Mucosa of rectum (tissue), 2 donors: ENCODE measurements around the gene C14orf39.

ENCODE experiments used
- H3K27ac ChIP-seq, 2 donors: one replicate each; pipeline ENCODE4 v1.7.0; 2013; ENCODE audit warnings: inconsistent platforms in 2 of 2, low read depth in 2 of 2, low read length in 2 of 2
- H3K27me3 ChIP-seq, 2 donors: one replicate each; pipeline ENCODE4 v1.7.0; 2013; ENCODE audit warnings: low read length in 2 of 2; ENCODE audit not compliant: control insufficient read depth in 2 of 2, insufficient read depth in 2 of 2
- H3K36me3 ChIP-seq, 2 donors: one replicate each; pipeline ENCODE4 v1.7.0; 2013; ENCODE audit warnings: low read length in 2 of 2; ENCODE audit not compliant: control insufficient read depth in 2 of 2, insufficient read depth in 2 of 2
- H3K4me1 ChIP-seq, 2 donors: one replicate each; pipeline ENCODE4 v1.7.0; 2013; ENCODE audit warnings: low read length in 2 of 2, mild to moderate bottlenecking in 1 of 2; ENCODE audit not compliant: control insufficient read depth in 2 of 2, insufficient read depth in 2 of 2
- H3K4me3 ChIP-seq, 2 donors: one replicate each; pipeline ENCODE4 v1.7.0; 2013; ENCODE audit warnings: low read length in 2 of 2
- H3K9ac ChIP-seq, 2 donors: one replicate each; pipeline ENCODE4 v1.7.0; 2013; ENCODE audit warnings: low read length in 2 of 2, low read depth in 1 of 2, mild to moderate bottlenecking in 1 of 2
- H3K9me3 ChIP-seq, 2 donors: one replicate each; pipeline ENCODE4 v1.7.0; 2013; ENCODE audit warnings: low read length in 2 of 2; ENCODE audit not compliant: control insufficient read depth in 2 of 2
- donor health status: healthy.
- donor health status: Normal muscosa, but diverticular disease.

The C14orf39 gene, protein sequence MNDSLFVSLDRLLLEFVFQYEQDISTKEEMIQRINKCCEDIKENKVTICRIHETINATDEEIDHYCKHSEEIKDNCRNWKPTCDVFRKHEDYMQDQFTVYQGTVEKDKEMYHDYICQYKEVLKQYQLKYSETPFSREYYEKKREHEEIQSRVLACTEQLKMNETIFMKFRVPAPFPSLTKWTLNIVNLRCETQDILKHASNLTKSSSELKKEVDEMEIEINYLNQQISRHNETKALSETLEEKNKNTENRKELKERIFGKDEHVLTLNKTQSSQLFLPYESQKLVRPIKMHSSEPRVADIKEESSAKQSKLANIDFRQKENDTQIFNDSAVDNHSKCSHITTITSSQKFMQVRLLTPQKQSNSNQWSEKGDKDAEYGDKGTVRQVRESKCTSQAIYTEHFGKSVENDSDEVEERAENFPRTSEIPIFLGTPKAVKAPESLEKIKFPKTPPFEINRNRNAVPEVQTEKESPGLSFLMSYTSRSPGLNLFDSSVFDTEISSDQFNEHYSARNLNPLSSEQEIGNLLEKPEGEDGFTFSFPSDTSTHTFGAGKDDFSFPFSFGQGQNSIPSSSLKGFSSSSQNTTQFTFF

GRCh38 chr14:60485598-60486251, at the start of gene C14orf39:
TSS of gene C14orf39 (minus strand) at chr14:60486063. CDS start at chr14:60485078, 985 bp downstream.
- Histone ChIP-seq H3K9ac (no peak within 1 kb of the TSS), H3K27me3 (peaks cover 8 to 20% of the 10 kb centered on the region in 2 donors), H3K36me3 (no peaks in the 10 kb centered on the region), H3K9me3 (no peaks in the 10 kb centered on the region), H3K4me3 (peak within 1 kb of the TSS in 1 of 2 donors; percentile 10), H3K27ac (no peak within 1 kb of the TSS), H3K4me1 (no peaks in the 10 kb centered on the region)

DNA sequence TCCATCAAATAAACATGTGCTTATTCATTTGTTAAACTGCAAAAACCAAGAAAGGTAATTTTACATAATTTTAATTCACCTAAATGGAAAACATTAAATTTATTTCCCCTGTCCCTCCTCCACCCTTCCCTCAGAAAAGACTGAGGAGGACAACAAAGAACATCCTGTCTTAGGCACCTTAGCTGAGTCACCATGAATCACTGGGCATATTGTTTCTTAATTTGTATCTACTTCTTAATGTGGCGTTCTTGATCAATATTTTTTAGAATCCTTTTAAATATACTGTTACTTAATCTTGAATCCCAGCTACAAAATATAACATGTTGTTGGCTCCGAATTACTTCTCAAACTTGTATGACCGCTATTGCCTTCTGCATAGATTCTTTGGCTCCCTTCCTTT, 46.6 kb upstream of the C14orf39 start:
- H3K9me3 ChIP-seq: no peaks in the 10 kb centered on the region
- H3K27ac ChIP-seq: no peak overlapping the region
- no peaks in the 10 kb centered on the region for H3K4me1 ChIP-seq
- H3K9ac ChIP-seq: no peak overlapping the region
- H3K27me3 ChIP-seq: peaks cover 0 to 3% of the 10 kb centered on the region in 2 donors
- H3K36me3 ChIP-seq: no peaks in the 10 kb centered on the region
- H3K4me3 ChIP-seq: no peak overlapping the region

DNA sequence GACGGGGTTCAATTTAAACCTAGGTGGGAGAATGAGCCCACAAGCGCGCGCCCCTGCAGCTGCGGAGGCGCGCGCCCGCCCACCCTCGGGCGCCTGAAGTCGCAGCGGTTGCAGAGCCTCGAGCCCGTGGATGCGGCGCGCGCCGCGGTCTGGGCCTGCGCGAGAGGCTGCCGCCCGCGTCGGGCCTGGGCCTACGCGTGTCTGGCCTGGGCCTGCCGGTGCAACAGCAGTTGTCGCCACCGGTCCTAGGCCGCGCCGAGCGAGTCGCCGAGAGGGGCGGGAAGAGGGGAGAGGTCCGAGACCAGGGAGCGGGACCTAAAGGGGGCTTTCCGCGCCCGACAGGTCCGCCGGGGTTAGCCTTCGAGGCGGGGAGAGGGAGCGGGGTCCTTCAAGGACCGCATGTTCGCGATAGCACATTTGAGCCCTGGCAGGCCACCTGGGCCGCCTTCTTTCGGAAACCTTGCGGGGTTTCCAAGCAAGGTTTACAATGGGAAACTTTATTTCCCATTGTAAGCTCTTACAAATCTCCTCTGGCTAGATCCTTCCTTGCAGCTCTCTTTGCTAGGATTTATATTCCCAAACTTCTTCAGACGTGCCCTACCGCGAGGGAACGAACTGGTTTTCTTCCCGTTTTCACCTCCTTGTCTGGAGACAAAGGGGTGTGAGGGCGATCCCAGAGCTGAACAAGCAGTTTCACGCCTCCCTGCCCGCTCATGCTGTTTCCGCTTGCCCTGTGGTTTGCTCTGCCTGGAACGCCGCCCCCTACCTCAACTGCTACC, 29.8 kb upstream of the C14orf39 start:
- Histone ChIP-seq H3K4me3 (no peak overlapping the region), H3K27ac (no peak overlapping the region), H3K4me1 (no peaks in the 10 kb centered on the region), H3K9me3 (no peaks in the 10 kb centered on the region), H3K27me3 (peaks cover 38 to 41% of the 10 kb centered on the region in 2 donors), H3K9ac (no peak overlapping the region), H3K36me3 (no peaks in the 10 kb centered on the region)

DNA sequence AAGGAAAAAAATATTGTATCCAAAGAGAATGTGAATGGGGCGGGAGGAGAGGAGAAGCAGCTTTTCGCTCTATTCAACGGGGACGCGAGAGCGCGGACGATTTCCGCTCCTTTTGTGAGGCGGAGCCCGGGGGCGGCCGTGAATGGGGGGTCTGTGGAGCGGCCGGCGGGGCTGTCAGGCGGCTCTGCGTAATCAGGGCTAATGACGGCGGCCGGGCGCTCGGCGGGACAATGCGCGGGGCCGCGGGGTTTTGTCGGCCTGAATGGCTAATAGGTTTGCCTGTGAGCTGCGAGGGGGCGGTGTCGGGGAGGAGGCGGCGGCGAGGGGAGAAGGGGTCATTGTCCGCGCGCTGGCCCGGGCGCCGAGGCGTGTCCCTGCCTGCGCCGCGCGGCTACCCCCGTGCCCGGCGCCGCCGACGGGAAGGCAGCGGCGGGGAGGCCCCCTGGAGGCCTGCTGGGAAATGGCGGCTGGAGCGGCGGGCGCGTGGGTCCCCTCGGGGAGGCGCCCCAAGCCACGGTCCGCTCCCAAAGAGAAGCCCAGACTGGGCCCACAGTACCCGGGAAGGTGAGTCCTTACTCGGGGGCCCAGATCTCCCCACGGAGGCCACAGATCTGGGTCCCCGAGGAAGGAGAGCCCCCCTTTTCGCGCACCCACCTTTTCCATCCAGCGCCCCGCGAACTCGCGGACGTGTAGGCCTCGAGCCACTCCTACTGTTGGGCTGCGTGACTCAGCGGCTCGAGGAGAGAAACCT, 29.1 kb upstream of the C14orf39 start:
- no peak overlapping the region for H3K27ac ChIP-seq
- peaks cover 0 to 2% of the 10 kb centered on the region in 2 donors for H3K4me1 ChIP-seq
- no peaks in the 10 kb centered on the region for H3K36me3 ChIP-seq
- no peaks in the 10 kb centered on the region for H3K9me3 ChIP-seq
- H3K27me3 ChIP-seq: peaks cover 45 to 46% of the 10 kb centered on the region in 2 donors
- H3K9ac ChIP-seq: no peak overlapping the region
- H3K4me3 ChIP-seq: peak overlapping the region in 1 of 2 donors; percentile 28

DNA sequence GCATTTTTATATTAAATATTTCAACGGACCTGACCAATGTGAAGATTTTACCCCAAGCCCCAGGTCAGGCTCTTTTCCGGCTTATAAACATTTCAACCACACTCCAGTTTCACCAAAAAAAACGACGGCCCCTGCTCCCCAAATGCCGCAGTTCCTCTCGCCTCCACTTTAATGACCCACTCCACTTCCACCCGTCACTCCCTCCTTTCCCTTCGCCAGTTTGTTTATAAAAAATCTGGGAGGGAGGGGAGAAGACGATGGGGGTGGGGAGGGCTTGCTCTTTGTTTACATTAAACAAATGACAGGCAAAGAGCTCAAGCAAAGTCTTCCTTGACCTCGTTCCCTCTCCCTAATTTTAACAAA, 28.5 kb upstream of the C14orf39 start:
- no peaks in the 10 kb centered on the region for H3K9me3 ChIP-seq
- H3K9ac ChIP-seq: no peak overlapping the region
- peaks cover 0 to 2% of the 10 kb centered on the region in 2 donors for H3K4me1 ChIP-seq
- H3K27ac ChIP-seq: no peak overlapping the region
- peak overlapping the region in 1 of 2 donors; percentile 28 for H3K4me3 ChIP-seq
- H3K36me3 ChIP-seq: no peaks in the 10 kb centered on the region
- peaks cover 48 to 50% of the 10 kb centered on the region in 2 donors for H3K27me3 ChIP-seq

- H3K4me3 ChIP-seq: no peak overlapping the region
- H3K27ac ChIP-seq: no peak overlapping the region
- peaks cover 0 to 2% of the 10 kb centered on the region in 2 donors for H3K4me1 ChIP-seq
- H3K36me3 ChIP-seq: no peaks in the 10 kb centered on the region
- peaks cover 54 to 58% of the 10 kb centered on the region in 2 donors for H3K27me3 ChIP-seq
- no peak overlapping the region for H3K9ac ChIP-seq
- no peaks in the 10 kb centered on the region for H3K9me3 ChIP-seq
Measured at GRCh38 chr14:60512973-60513571, 27.2 kb upstream of the C14orf39 start.

- Histone ChIP-seq H3K27me3 (peaks cover 64% of the 10 kb centered on the region in 2 donors), H3K36me3 (no peaks in the 10 kb centered on the region), H3K4me3 (no peak overlapping the region), H3K4me1 (peaks cover 0 to 2% of the 10 kb centered on the region in 2 donors), H3K9ac (no peak overlapping the region), H3K9me3 (no peaks in the 10 kb centered on the region), H3K27ac (no peak overlapping the region)
Measured at GRCh38 chr14:60512126-60512525, 26.3 kb upstream of the C14orf39 start.

DNA sequence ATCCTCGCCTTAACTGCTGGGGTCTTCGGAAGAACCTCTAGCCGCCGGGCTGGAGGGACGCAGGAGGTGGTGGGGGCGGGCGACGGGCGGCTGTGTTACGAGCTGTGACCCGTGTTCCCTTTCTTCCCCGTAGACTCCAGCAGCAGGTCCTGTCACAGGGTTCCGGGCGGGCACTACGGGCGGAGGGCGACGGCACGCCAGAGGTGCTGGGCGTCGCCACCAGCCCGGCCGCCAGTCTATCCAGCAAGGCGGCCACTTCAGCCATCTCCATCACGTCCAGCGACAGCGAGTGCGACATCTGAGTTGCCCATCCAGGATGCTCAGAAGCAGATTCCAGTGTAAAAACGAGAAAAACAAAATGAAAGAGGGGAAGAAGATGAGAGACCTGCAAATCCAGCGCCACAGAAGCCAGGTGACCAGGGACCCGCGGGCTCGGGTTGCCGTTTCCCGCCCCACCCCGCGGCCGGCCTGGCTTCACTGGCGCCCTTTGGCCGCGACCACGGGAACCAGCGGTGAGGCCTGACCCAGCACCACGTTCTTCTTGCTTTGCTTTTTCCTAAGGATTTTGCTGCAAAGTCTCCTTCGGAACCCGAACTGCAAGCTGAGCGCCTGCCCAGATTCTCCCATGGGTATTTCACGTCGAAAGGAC, 25.2 kb upstream of the C14orf39 start:
- peaks cover 64 to 65% of the 10 kb centered on the region in 2 donors for H3K27me3 ChIP-seq
- no peak overlapping the region for H3K9ac ChIP-seq
- H3K36me3 ChIP-seq: no peaks in the 10 kb centered on the region
- no peak overlapping the region for H3K4me3 ChIP-seq
- H3K9me3 ChIP-seq: no peaks in the 10 kb centered on the region
- no peak overlapping the region for H3K27ac ChIP-seq
- H3K4me1 ChIP-seq: peaks cover 0 to 2% of the 10 kb centered on the region in 2 donors
